CD4-positive, alpha-beta T cell (primary cell): ENCODE data around the gene DEF6. TPM values are rescaled to one million over a fixed set of nuclear protein-coding genes. Genes with fewer than 3 reads are reported as not detected.

Experiments
- ATAC-seq: fragments of 200-7000 bp; cut with Tn5 transposase; one replicate; pipeline ENCODE4 v1.10.0; 2022; ENCODE audit warnings: mild to moderate bottlenecking; ENCODE audit not compliant: poor library complexity
- CTCF ChIA-PET: fragments of 350-600 bp; sonication (Branson Sonifier 250); formaldehyde crosslinking; loops from one replicate; lab custom pipeline; 2021; ENCODE audit warnings: antibody characterized with exemption, inconsistent platforms; lab: Charles Lee
- POLR2A ChIA-PET: fragments of 350-600 bp; sonication (Branson Sonifier 250); formaldehyde crosslinking; loops from one replicate; lab custom pipeline; 2021; ENCODE audit warnings: antibody characterized with exemption, inconsistent platforms; lab: Charles Lee
- DNase-seq, 14 experiments: peaks; one replicate each; pipeline ENCODE4 v3.0.0-alpha.2; 2013 to 2020; ENCODE audit warnings: mixed read lengths in 2 of 14
- H3K27ac ChIP-seq, 2 donors: one replicate each; pipeline versions ENCODE4 v1.5.1 to v1.7.0; 2013; ENCODE audit warnings: low read length in 2 of 2, low read depth in 1 of 2, mild to moderate bottlenecking in 1 of 2
- H3K27me3 ChIP-seq, 2 experiments: 1 replicate in 1 of 2; 2 replicates in 1 of 2; pipeline versions ENCODE4 v1.6.1 to v1.7.0; 2013; ENCODE audit warnings: low read length in 2 of 2, control low read depth in 1 of 2, mild to moderate bottlenecking in 1 of 2, moderate library complexity in 1 of 2; ENCODE audit not compliant: insufficient read depth in 2 of 2, control insufficient read depth in 1 of 2
- H3K36me3 ChIP-seq: one replicate; pipeline ENCODE4 v1.6.1; 2013; ENCODE audit warnings: low read length, control low read depth; ENCODE audit not compliant: insufficient read depth
- H3K4me1 ChIP-seq: one replicate; pipeline ENCODE4 v1.6.1; 2013; ENCODE audit warnings: low read length, control low read depth; ENCODE audit not compliant: insufficient read depth
- H3K4me3 ChIP-seq: one replicate; pipeline ENCODE4 v1.5.1; 2013; ENCODE audit warnings: mild to moderate bottlenecking, low read length, moderate library complexity
- H3K9me3 ChIP-seq, 2 experiments: 1 replicate in 1 of 2; 2 replicates in 1 of 2; pipeline versions ENCODE4 v1.6.1 to v1.7.0; 2013; ENCODE audit warnings: low read length in 2 of 2, mild to moderate bottlenecking in 2 of 2, control low read depth in 1 of 2, moderate library complexity in 1 of 2; ENCODE audit not compliant: control insufficient read depth in 1 of 2, insufficient read depth in 1 of 2
- H3K27ac Mint-ChIP-seq: one replicate; pipeline ENCODE4 v1.8.0; 2020; ENCODE audit warnings: mixed read lengths
- H3K27me3 Mint-ChIP-seq: one replicate; pipeline ENCODE4 v1.8.0; 2021; ENCODE audit warnings: mixed read lengths
- H3K36me3 Mint-ChIP-seq: one replicate; pipeline ENCODE4 v1.8.0; 2021; ENCODE audit warnings: low read depth, mixed read lengths
- H3K4me1 Mint-ChIP-seq: one replicate; pipeline ENCODE4 v1.8.0; 2021; ENCODE audit warnings: low read depth, mixed read lengths
- H3K4me3 Mint-ChIP-seq: one replicate; pipeline ENCODE4 v1.8.0; 2020; ENCODE audit warnings: mild to moderate bottlenecking, mixed read lengths
- H3K9me3 Mint-ChIP-seq: one replicate; pipeline ENCODE4 v1.8.0; 2020; ENCODE audit warnings: mixed read lengths
- CTCF ChIP-seq: fragments of 200-600 bp; IDR thresholded peaks from one replicate; pipeline ENCODE4 v1.8.0; 2022; ENCODE audit warnings: antibody characterized with exemption, mild to moderate bottlenecking
- intact Hi-C, 2 experiments: fragments of 100-400 bp; cut with DNase I in 1 of 2; cut with micrococcal nuclease in 1 of 2; formaldehyde crosslinking; loops; one replicate each; pipeline versions ENCODE4 v1.15.1 to v1.9.0; 2023 to 2025; cut with DNase I, micrococcal nuclease
- total RNA-seq, 174 experiments: library from RNA in 2 of 174; stranded (reverse) in 2 of 174; gene quantifications; one replicate each; pipeline ENCODE4 v1.2.3 and lab custom pipeline; 2021 to 2026

Gene DEF6
- total RNA-seq, 2 experiments from 2014 or later, result 209 to 212 TPM

DNA sequence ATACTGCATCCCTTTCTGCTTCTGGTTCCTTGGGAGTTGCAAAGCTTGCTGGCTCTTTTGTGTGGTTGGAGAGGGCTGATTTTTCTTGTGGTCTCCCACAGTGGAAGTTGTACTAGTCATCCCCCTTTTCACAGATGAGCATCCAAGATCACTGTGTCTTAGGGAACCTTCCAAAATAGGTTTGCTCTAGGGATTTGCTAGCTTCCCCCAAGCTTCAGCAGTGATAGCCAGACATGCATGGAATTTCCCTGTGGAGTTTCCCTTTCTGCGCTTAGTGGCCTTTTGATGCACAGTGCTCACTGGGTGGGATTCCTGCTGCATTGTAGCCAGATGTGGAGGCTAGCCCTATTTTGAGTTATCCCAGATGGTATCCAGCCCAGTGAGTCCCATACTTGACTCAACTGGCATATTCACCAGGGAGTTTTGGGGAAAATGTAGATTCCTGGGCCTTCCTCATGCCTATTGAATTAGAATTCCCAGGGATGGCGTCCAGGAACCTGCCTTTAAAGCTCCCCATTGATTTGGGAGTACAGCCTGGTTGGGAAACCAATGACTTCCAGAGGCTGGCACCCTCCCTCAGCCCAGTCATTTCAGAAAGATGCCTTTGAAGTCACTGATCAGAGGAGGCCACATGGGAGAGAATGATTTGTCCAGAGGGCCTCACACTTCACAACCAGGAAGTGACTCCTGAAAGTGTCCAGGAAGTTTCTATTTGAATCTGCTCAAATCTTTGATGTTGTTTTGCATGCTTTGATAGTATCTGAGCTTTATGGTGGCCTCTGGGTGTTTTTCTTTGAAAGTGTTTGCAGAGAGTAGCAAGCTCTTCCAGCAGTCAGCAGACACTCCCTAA is 70.6 kb downstream of the DEF6 start:
- CTCF ChIA-PET, result no interaction called here
- Mint-ChIP-seq H3K27me3 (no peaks in the 10 kb centered on the region), H3K4me3 (peak overlapping the region; percentile 30), H3K27ac (peak overlapping the region; percentile 79), H3K36me3 (peaks cover 29% of the 10 kb centered on the region), H3K4me1 (peaks cover 77% of the 10 kb centered on the region), H3K9me3 (no peaks in the 10 kb centered on the region)
- H3K4me3 ChIP-seq, result no peak overlapping the region
- no peaks in the 10 kb centered on the region for H3K36me3 ChIP-seq
- POLR2A ChIA-PET, result interaction anchor here (0.6 to 1.7 kb wide), 6 partner anchors 8 to 994 kb away, joined by 3 to 11 read pairs (median 4); no protein-coding TSS in a partner anchor
- H3K9me3 ChIP-seq, result no peaks in the 10 kb centered on the region
- peak overlapping the region in 1 of 2 donors; percentile 61 for H3K27ac ChIP-seq
- DNase-seq (peak in 4 of 14 experiments; percentile 10 to 44 (median 39)), ATAC-seq (peak; percentile 33)
- TF ChIP-seq CTCF, result no peak
- peaks cover 48% of the 10 kb centered on the region for H3K4me1 ChIP-seq
- H3K27me3 ChIP-seq, result no peaks in the 10 kb centered on the region
- intact Hi-C loops, result no loop called here

DNA sequence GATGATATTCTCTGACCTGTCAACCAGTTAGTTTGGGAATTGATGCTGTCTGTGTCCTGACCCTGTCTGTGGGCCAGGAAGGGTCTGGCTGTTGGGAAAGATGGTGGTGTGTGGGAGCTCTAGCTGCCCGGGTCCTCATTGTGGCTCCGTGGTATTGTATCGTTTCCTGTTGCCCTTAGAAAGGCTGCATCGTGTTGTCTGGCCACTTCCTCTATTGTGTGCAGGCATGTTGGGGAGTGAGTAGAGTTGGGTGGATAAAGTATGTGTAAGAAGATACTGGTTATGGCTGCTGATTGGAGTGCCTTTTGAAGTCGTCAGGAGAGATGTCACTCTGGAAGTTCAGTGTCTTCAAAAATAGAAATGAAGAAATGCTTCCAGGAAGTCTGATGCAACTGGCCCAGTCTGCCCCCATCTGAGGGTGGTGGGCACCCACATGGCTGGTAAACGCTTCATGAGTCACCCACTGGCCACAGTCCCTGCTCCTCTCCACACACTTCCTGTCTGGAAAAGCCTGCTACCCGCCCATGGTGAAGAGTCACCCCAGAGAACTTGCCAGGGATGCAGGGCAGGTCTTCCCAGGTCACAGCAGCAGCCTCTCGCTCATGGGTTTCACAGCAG is 72.6 kb downstream of the DEF6 start:
- DNase-seq (peak in 7 of 14 experiments; percentile 8 to 76 (median 38)), ATAC-seq (peak; percentile 58)
- no peaks in the 10 kb centered on the region for H3K9me3 ChIP-seq
- intact Hi-C loops, result no loop called here
- peak overlapping the region; percentile 79 for H3K27ac Mint-ChIP-seq
- H3K9me3 Mint-ChIP-seq, result no peaks in the 10 kb centered on the region
- ChIA-PET POLR2A (interaction anchor here (1.0 kb wide), 1 partner anchor 10 kb away, joined by 5 read pairs; no protein-coding TSS in a partner anchor), CTCF (no interaction called here)
- TF ChIP-seq CTCF, result no peak
- peaks cover 83% of the 10 kb centered on the region for H3K4me1 Mint-ChIP-seq
- H3K4me3 ChIP-seq, result peak overlapping the region; percentile 2
- H3K36me3 ChIP-seq, result no peaks in the 10 kb centered on the region
- H3K4me3 Mint-ChIP-seq, result peak overlapping the region; percentile 67
- no peaks in the 10 kb centered on the region for H3K27me3 Mint-ChIP-seq
- peak overlapping the region; percentile 5 to 46 for H3K27ac ChIP-seq
- H3K27me3 ChIP-seq, result no peaks in the 10 kb centered on the region
- peaks cover 53% of the 10 kb centered on the region for H3K4me1 ChIP-seq
- peaks cover 33% of the 10 kb centered on the region for H3K36me3 Mint-ChIP-seq

- POLR2A ChIA-PET, result interaction anchor here (1.0 kb wide), 1 partner anchor 9 kb away, joined by 5 read pairs; no protein-coding TSS in a partner anchor
- Mint-ChIP-seq H3K27me3 (no peaks in the 10 kb centered on the region), H3K4me3 (peak overlapping the region; percentile 54), H3K9me3 (no peaks in the 10 kb centered on the region), H3K4me1 (peaks cover 81% of the 10 kb centered on the region), H3K36me3 (peaks cover 32% of the 10 kb centered on the region), H3K27ac (peak overlapping the region; percentile 79)
- ATAC-seq, result no peak
- Histone ChIP-seq H3K36me3 (no peaks in the 10 kb centered on the region), H3K9me3 (no peaks in the 10 kb centered on the region), H3K27ac (peak overlapping the region; percentile 5 to 46), H3K4me1 (peaks cover 53% of the 10 kb centered on the region), H3K27me3 (no peaks in the 10 kb centered on the region), H3K4me3 (no peak overlapping the region)
- intact Hi-C loops, result no loop called here
- no peak for TF ChIP-seq CTCF
- DNase-seq, result peak in 2 of 14 experiments; percentile 34 to 48
- CTCF ChIA-PET, result no interaction called here
Measured at GRCh38 chr6:35370785-35371493, 73.3 kb downstream of the DEF6 start.
